OCI-LY1 (cell line): ENCODE results near the gene POLR3E.

Experiments
- H2AFZ ChIP-seq: fragments of 200-600 bp; sonication (generic), shearing (Covaris generic); 2 replicates; pipeline ENCODE4 v1.6.0; 2014; ENCODE audit warnings: antibody characterized with exemption, mild to moderate bottlenecking, low read length
- H3F3A ChIP-seq: fragments of 200-600 bp; sonication (generic), shearing (Covaris generic); 2 replicates; pipeline ENCODE4 v1.6.0; 2014; ENCODE audit warnings: mild to moderate bottlenecking, antibody characterized with exemption, low read length, moderate library complexity; ENCODE audit not compliant: insufficient read depth
- H3K27ac ChIP-seq: fragments of 200-600 bp; sonication (generic); 2 replicates; pipeline ENCODE4 v1.5.1; 2014; ENCODE audit warnings: low read length, mixed run types, mild to moderate bottlenecking, low read depth; ENCODE audit not compliant: poor library complexity, severe bottlenecking
- H3K27me3 ChIP-seq: fragments of 200-600 bp; sonication (generic); 2 replicates; pipeline ENCODE4 v1.6.0; 2014; ENCODE audit warnings: antibody characterized with exemption, mild to moderate bottlenecking, low read length, moderate library complexity; ENCODE audit not compliant: insufficient read depth
- H3K36me3 ChIP-seq: fragments of 200-600 bp; sonication (generic); 2 replicates; pipeline ENCODE4 v1.6.1; 2014; ENCODE audit warnings: mild to moderate bottlenecking, antibody characterized with exemption, low read length, moderate library complexity, mixed read lengths; ENCODE audit not compliant: insufficient read depth
- H3K4me1 ChIP-seq: fragments of 200-600 bp; sonication (generic); 2 replicates; pipeline ENCODE4 v1.5.1; 2014; ENCODE audit warnings: mild to moderate bottlenecking, low read length, moderate library complexity; ENCODE audit not compliant: insufficient read depth, severe bottlenecking
- H3K4me2 ChIP-seq: fragments of 200-600 bp; sonication (generic), shearing (Covaris generic); 2 replicates; pipeline ENCODE4 v1.6.1; 2014; ENCODE audit warnings: low read length
- H3K4me3 ChIP-seq: fragments of 200-600 bp; sonication (generic); 2 replicates; pipeline ENCODE4 v1.5.1; 2014; ENCODE audit warnings: low read length, low read depth, mild to moderate bottlenecking, mixed read lengths; ENCODE audit not compliant: poor library complexity, severe bottlenecking
- H3K79me2 ChIP-seq: fragments of 200-600 bp; shearing (Covaris generic); 2 replicates; pipeline ENCODE4 v1.6.1; 2016; ENCODE audit warnings: mixed run types, low read length, mixed read lengths; ENCODE audit not compliant: insufficient read depth
- H3K9ac ChIP-seq: fragments of 200-600 bp; sonication (generic), shearing (Covaris generic); 2 replicates; pipeline ENCODE4 v1.6.1; 2014; ENCODE audit warnings: mild to moderate bottlenecking, low read length, mixed read lengths
- H3K9me2 ChIP-seq: fragments of 200-600 bp; sonication (generic), shearing (Covaris generic); 2 replicates; pipeline ENCODE4 v1.6.1; 2014; ENCODE audit warnings: low read depth, mild to moderate bottlenecking, low read length, mixed read lengths
- H3K9me3 ChIP-seq: fragments of 200-600 bp; shearing (Covaris generic); 2 replicates; pipeline ENCODE4 v1.6.1; 2014; ENCODE audit warnings: low read length, mixed read lengths
- H4K20me1 ChIP-seq: fragments of 200-600 bp; sonication (generic), shearing (Covaris generic); 2 replicates; pipeline ENCODE4 v1.6.0; 2016; ENCODE audit warnings: mild to moderate bottlenecking, low read length; ENCODE audit not compliant: insufficient read depth
- EZH2 ChIP-seq: fragments of 200-600 bp; sonication (generic), shearing (Covaris generic); IDR thresholded peaks from 2 replicates; pipeline ENCODE4 v1.8.0; 2017; ENCODE audit warnings: borderline replicate concordance, mixed run types, mild to moderate bottlenecking, antibody characterized with exemption, low read length, moderate library complexity, mixed read lengths
- TF ChIP-seq, protein P1 (sequence below): fragments of 200-600 bp; sonication (generic), shearing (Covaris generic); IDR thresholded peaks from 2 replicates; pipeline ENCODE4 v1.5.1; 2017; ENCODE audit warnings: mild to moderate bottlenecking, antibody characterized with exemption, low read length, moderate library complexity, mixed read lengths

The POLR3E gene

DNA sequence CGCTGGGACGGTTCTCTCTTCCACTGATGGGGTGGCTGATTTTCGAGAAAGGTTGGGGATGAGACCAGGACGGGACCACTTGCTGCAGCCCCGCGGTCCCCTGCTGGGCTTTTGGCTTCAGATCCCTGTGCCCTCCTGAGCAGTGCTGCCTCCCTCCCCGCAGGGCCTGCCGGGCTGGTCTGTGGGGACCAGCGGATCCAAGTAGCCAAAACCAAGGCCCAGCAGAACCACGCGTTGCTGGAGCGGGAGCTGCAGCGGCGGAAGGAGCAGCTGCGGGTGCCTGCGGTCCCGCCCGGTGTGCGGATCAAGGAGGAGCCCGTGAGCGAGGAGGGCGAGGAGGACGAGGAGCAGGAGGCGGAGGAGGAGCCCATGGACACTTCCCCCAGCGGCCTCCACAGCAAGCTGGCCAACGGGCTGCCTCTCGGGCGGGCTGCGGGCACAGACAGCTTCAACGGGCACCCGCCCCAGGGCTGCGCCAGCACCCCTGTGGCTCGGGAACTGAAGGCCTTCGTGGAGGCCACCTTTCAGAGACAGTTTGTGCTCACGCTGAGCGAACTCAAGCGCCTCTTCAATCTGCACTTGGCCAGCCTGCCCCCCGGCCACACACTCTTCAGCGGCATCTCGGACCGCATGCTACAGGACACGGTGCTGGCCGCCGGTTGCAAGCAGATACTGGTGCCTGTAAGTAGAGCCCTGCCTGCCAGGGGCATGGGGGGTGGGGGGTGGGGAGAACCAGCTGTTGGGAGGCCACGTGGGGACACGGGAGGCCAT is 28.6 kb downstream of the POLR3E start:
- Histone ChIP-seq H3K9ac (no peak overlapping the region), H3K27ac (no peak overlapping the region), H3K36me3 (peaks cover 92% of the 10 kb centered on the region), H3F3A (no peaks in the 10 kb centered on the region), H2AFZ (no peak overlapping the region), H3K4me3 (no peak overlapping the region), H3K4me2 (no peak overlapping the region), H3K27me3 (no peaks in the 10 kb centered on the region), H3K9me3 (no peaks in the 10 kb centered on the region), H4K20me1 (no peaks in the 10 kb centered on the region), H3K9me2 (no peaks in the 10 kb centered on the region), H3K79me2 (no peaks in the 10 kb centered on the region), H3K4me1 (no peaks in the 10 kb centered on the region)
- TF ChIP-seq, protein P1, sequence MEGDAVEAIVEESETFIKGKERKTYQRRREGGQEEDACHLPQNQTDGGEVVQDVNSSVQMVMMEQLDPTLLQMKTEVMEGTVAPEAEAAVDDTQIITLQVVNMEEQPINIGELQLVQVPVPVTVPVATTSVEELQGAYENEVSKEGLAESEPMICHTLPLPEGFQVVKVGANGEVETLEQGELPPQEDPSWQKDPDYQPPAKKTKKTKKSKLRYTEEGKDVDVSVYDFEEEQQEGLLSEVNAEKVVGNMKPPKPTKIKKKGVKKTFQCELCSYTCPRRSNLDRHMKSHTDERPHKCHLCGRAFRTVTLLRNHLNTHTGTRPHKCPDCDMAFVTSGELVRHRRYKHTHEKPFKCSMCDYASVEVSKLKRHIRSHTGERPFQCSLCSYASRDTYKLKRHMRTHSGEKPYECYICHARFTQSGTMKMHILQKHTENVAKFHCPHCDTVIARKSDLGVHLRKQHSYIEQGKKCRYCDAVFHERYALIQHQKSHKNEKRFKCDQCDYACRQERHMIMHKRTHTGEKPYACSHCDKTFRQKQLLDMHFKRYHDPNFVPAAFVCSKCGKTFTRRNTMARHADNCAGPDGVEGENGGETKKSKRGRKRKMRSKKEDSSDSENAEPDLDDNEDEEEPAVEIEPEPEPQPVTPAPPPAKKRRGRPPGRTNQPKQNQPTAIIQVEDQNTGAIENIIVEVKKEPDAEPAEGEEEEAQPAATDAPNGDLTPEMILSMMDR: no peak

- H3K27me3 ChIP-seq: no peaks in the 10 kb centered on the region
- H3K9me2 ChIP-seq: no peaks in the 10 kb centered on the region
- no peak overlapping the region for H3K4me2 ChIP-seq
- H3K79me2 ChIP-seq: no peaks in the 10 kb centered on the region
- no peak overlapping the region for H3K4me3 ChIP-seq
- no peak overlapping the region for H2AFZ ChIP-seq
- no peaks in the 10 kb centered on the region for H3K4me1 ChIP-seq
- no peaks in the 10 kb centered on the region for H4K20me1 ChIP-seq
- H3K36me3 ChIP-seq: peaks cover 92% of the 10 kb centered on the region
- TF ChIP-seq, protein P1: no peak
- no peak for TF ChIP-seq EZH2
- no peak overlapping the region for H3K9ac ChIP-seq
- H3F3A ChIP-seq: no peaks in the 10 kb centered on the region
- no peak overlapping the region for H3K27ac ChIP-seq
- H3K9me3 ChIP-seq: no peaks in the 10 kb centered on the region
Measured at GRCh38 chr16:22326369-22326652, 29.1 kb downstream of the POLR3E start.

DNA sequence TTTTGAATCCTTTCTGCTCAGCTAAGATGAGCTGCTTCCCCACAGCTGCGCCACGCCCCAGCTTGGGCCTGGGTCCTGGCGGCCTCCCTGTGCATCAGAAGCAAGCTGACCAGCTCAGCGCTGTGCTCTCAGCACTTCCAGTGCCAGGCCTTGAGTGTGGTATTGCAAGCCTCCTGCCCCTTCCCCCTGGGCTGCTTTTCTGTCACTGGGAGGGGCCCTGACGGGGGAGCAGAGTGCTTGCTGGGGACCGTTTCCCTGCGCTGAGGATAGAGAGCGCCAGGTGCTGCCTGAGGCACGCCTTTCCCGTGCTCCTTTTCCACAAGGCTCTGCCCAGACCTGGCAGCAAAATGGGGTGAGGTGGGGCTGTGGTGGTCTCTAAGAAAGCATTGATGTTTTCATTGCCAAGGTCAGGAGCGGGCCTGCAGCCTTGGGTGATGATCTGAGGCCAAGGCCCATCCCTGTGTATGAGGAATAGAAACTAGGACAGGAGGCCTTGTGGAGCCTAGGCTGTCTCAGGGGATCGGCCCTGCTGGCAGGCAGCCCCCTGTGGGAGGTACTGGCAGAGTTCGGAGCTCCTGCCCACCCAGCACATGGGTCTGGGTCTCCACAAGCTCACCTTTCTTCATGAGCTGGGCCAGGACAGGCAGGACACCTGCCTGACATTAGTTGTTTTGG is 29.7 kb downstream of the POLR3E start:
- Histone ChIP-seq H3K79me2 (no peaks in the 10 kb centered on the region), H2AFZ (no peak overlapping the region), H3F3A (no peaks in the 10 kb centered on the region), H4K20me1 (no peaks in the 10 kb centered on the region), H3K27me3 (no peaks in the 10 kb centered on the region), H3K27ac (no peak overlapping the region), H3K9ac (no peak overlapping the region), H3K9me2 (no peaks in the 10 kb centered on the region), H3K4me2 (no peak overlapping the region), H3K36me3 (peaks cover 92% of the 10 kb centered on the region), H3K4me1 (no peaks in the 10 kb centered on the region), H3K4me3 (no peak overlapping the region), H3K9me3 (no peaks in the 10 kb centered on the region)
- TF ChIP-seq EZH2: no peak
- TF ChIP-seq, protein P1: no peak
